COLO668 (cell line): ENCODE data around the gene MYH11.

ENCODE experiments used
- DNase-seq: peaks from one replicate; lab custom pipeline; 2025; ENCODE audit not compliant: unreplicated experiment; lab: John Stamatoyannopoulos, UW

Gene MYH11

DNA sequence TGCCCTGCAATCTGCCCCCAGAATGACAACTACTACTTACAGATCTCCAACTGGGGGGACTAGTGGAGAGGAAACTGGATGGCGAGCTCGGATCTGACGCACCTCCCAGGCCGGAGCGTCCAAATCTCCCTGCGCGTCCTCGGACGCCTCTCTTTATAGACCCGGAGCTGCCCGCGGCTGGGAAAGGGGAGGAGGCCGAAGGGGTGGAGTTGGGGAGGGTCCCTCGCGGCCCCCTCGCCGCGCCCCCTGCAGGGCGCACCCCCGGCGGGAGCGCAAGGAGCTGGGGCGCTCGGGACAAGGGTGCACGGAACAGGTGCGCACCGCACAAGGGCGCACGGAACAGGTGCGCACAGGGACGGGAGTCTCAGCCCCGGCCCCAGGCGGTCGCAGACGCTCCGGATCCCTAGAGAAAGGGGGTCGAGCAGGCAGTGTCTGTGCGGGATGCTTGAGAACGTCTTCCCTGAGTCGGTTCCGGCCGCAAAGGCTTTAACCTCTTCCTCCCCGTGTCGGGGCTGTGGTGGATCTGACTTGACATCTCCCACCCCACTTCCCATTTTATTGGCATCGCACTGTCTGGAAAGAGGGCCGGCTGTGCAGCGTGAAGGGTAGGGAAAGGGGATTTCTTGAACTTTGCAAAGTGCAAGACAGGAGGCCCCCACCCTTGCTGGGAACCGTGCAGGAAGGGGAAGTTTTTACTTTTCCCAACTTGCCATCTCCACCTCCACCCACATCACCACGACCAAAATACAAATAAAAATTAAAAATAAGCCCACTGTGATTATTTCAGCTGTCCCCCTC lies at the start of gene MYH11:
TSS of gene MYH11 (minus strand) at position 128 of the 798 bp plus-strand sequence. CDS start 18,776 bp downstream, outside the sequence.
- no peak for DNase-seq

DNA sequence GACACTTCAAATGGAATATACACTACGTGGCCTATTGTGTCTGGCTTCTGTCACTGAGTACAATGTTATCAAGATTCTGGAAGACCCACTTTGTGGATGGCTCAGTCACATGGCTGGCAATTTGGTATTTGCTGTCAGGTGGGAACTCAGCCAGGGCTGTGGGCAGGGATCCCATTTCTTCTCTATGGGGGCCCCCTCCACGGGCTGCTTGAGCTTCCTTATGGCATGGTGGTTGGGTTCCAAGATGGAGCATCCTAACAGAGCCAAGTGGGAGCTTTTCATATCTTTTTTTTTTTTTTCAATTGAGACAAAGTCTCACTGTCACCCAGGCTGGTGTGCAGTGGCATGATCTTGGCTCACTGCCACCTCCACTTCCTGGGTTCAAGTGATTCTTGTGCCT lies 49.6 kb upstream of the MYH11 start:
- DNase-seq: no peak

DNA sequence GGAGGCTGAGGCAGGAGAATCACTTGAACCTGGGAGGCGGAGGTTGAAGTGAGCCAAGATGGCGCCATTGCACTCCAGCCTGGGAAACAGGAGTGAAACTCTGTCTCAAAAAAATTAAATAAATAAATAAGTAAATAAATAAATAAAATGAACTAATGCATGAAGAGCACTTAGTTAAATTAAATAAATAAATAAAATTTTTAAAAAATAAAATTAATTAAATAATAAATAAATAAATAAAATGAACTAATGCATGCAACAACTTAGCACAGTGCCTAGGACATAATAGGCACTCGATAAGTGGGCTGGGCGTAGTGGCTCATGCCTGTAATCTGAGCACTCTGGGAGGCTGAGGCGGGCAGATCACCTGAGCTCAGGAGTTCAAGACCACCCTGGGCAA lies 47.1 kb upstream of the MYH11 start:
- DNase-seq: no peak

DNA sequence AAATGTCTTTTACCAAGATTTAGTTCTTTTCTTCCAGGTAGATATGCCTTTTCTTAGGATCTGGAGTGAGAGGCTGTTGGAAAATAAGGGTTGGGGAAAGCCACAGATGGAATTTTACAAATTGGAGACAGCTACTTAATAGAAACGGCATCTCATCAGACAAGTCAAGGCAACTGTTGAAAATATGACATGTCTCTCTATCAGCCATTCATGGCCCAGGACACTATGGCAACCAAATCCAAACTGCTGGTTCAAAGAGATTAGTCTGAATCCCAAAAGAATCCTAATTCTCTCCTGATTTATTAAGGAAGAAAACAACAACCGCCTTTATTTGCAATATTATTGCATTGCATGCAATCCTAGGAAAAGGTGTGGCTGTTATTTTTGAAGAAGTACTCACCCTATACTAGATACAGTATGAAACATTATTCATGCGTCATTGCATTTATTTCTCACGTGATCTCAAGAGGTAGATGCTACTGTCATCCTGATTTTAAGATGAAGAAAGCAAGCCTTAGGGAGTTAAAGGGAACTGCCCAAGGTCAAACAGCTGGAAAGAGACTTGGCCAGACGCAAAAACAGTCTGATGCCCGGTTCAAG lies 44.2 kb upstream of the MYH11 start:
- no peak for DNase-seq

DNA sequence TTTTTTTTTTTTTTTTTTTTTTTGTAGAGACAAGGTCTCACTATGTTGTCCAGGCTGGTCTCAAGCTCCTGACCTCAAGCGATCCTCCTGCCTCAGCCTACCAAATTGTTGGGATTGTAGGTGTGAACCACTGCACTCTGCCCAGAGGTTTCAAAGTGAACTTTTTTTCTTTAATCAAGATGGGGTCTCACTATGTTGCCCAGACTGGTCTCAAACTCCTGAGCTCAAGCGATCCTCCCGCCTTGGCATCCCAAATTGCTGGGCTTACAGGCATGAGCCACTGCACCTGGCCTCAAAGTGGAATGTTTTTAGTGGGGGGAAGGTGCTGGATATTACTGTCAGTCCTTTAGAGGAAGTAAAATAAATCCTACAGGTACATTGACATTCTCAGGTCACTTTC lies 43.5 kb upstream of the MYH11 start:
- no peak for DNase-seq

DNA sequence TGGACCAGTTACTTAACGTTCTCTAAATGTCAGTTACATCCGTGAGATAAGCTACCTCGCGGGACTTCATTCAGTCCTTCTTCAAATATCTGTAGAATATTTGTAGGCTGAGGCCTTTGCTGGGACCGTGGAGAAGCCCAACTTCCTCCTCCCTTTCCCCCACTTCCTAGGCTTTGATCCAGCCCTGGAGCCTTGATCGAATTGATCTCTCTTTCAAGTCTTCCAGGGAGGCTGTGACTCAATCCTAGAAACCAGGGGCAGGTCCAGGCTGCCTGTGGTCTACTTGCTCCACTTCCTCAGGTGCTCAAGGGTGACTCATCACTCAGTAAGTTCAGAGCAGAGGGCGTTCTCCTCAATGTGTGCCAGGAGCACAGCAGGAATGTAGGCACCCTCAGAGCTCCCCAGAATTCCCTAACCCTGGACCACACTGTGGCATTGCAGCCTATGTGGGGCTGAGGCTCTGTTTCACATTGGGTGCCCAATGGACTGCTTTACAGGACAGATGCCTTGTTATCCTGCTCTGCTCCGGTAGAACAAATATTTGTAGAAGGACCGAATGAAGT lies 42.8 kb upstream of the MYH11 start:
- peak; percentile 5 for DNase-seq

DNA sequence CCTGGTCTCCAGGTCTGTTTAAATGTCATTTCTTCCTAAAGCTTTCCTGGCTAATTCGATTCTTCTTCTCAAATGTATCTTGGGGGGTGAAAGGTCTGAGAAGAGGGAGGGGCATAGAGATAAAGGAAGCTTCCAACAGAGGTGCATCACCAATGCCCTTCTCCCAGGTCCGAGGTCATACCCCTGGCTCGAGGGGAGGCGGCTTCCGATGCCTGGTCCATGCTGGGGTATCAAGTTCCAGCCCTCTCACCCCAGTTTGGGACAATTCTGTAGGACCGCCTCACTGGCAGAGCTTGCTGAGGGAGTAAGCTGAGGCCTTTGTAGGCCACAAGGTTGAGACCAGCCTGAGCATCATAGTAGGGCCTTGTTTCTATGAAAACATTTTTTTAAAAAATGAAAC lies 41.8 kb upstream of the MYH11 start:
- no peak for DNase-seq

DNA sequence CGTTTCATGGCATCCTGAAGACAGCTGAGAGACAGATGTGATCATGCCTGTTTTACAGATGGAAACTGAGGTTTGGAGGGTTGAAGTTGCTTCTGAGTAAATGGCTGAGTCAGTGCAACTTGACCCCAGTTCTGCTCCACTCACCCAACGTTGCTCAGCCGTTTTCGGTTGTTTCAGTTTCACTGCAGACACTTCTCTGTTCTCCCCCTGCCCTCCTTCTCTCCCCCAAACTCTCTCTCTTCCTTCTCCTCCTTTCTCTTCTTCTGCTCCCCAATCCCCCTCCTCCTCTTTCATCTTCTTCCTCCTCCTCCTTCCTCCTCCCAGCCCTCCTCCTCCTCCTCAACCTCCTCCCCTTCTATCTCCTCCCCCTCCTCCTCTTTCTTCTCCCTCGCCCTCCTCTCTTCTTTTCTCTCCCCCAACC lies 41.0 kb upstream of the MYH11 start:
- no peak for DNase-seq

DNA sequence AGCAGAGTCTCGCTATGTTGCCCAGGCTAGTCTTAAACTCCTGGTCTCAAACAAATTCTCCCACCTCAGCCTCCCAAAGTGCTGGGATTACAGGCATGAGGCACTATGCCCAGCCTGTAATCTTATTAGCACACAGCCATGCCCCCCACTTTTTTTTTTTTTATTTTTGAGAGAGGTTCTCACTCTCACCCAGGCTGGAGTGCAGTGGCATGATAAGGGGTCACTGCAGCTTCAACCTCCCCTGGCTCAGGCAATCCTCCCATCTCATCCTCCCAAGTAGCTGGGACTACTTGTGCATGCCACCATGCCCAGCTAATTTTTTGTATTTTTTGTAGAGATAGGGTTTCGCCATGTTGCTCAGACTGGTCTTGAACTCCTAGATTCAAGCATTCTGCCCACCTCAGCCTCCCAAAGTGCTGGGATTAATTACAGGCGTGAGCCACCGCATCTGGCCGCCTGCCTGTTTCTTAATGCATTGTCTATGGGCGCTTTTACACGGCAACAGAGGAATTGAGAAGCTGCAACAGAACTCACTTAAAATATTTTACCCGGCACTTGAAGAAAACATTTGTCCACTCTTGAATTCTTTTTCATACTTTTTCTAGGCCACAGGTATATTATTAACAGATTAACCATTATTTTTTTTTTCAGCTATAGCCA lies 40.4 kb upstream of the MYH11 start:
- no peak for DNase-seq

DNA sequence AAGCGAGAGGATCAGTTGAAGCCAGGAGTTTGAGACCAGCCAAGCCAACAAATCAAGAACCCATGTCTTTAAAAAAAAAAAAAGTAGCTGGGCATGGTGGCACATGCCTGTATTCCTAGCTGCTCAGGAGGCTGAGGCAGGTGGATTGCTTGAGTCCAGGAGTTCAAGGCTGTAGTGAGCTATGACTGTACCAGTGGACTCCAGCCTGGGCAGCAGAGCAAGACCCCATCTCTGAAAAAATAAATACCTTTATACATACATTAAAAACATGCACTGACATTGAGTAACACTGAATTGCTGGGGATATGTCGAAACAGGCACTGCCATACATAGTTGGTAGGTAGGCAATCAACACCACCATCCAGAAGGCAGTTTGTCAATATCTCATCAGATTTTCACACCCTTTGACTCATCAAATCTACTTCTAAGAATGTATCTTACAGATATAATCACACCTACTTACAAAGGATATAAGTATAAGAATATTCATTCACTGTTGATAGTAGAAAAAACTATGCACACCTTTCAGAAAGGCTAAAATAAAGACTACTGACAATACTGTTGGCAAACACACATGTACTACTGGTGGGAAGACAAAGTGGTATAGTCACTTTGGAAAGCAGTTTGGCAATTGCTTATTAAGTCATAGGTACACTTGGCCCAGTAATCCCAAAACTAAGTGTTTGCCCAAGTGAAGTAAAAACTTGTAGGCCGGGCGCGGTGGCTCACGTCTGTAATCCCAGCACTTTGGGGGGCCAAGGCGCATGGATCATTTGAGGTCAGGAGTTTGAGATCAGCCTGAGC lies 37.9 kb upstream of the MYH11 start:
- DNase-seq: no peak

DNA sequence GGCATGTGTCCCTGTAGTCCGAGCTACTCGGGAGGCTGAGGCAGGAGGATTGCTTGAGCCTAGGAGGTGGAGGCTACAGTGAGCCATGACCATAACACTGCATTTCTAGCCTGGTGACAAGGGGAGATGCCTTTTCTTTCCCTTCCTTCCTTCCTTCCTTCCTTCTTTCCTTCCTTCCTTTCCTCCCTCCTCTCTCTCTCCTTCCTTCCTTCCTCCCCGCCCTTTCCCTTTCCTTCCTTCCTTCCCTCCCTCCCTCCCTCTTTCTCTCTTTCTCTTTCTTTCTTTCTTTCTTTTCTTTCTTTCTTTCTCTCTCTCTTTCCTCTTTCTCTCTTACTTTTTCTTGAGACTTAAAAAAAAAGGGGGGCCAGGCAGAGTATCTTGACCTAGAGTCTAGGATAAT lies 34.7 kb upstream of the MYH11 start:
- no peak for DNase-seq

DNA sequence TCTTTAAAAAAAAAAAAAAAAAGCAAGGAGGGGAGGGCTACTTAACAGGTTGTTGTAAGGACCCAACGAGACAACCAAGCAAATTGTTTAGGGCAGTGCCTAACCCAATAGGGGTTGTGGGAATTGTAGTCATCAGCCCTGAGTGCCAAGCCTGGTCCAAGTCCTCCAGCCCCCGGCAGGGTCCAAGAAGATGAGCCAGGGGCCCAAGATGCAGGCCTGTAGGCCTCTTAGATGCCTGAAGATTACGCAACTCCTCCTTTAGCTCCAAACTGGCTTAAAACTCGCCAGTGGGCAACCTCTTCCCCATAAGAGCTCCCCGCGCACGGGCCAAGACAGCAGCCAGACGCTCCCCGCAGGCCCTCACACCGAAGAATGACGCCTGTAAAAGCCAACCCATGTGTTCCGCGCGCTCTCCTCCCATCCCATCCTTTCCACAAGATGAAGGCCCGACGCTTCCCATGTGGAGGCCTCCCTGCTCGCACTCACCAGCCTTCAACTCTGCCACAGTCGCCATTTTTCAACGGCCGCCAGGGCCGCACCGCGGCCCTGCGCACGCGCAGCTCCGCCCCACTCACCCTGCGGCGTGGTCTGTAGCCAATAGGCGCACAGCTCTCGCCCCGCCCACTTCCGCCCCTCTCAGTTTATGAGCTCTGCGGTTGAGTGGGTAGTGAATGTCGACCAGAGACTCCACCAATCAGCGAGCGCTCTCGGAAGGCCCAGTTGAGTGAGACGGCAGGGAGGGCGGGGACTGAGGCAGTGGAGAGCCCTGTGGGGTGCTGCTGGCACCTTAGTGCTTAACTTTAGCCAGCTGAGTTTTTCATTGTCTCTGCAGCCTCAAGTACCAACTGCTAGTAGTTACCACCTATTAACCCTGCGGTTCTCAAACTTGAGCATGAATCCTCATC lies 31.5 kb upstream of the MYH11 start, which contains the start of gene CEP20:
TSS of gene CEP20 (minus strand) at position 532 of the 905 bp plus-strand sequence. CDS start at position 514, 18 bp downstream.
- peak; percentile 99 for DNase-seq

DNA sequence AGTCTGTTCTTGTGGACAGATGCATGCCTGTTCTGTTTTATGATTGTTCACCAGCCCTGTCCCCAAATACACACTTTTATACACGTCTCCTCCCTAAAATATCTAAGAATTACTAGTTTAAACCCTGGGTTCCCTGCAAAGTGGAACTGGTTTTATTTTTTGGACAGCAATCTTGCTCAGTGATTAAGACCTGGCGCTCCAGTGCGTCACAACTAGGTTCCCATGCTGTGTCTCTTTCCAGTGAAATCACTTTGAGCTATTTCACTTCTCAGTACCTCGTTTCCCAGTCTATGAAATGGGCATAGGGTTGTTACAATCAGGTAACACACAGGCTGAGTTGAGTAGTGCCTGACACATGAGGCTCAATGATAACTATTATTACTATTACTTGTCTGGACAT lies 30.5 kb upstream of the MYH11 start:
- DNase-seq: no peak

DNA sequence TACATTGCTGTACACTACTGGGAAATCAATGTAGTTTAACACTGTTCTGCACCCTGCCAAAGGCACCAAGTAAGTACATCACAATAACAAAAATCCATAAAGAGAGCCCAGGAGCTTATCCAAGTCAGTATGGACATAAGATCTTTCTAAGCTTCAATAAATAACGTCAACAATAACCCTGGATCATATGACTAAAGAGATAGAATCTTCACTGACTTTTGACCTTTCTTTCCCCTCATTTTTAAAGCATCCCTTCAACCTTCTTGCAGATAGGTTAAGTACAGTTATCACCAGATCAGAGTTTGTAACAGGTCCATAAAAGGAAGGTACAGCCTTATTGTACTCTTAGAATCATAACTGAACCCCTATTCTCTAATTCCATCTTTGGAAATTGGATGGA lies 29.2 kb upstream of the MYH11 start:
- no peak for DNase-seq

DNA sequence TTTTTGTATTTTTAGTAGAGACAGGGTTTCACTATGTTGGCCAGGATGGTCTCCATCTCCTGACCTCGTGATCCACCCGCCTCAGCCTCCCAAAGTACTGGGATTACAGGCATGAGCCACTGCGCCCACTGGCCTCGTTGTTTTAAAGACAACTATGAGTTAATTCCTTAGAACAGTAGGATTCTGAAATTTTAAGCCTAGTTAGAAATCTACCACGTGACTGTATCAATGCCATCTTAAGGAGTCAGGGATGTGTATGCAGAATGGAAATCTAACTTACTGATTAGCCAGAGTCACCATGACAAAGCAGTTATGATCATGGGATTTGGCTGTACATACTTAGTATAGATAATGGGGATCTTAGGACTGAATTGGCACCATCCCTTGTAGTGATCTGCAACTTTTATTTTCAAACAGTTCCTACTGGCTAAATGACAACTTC lies 28.8 kb upstream of the MYH11 start:
- DNase-seq: no peak

DNA sequence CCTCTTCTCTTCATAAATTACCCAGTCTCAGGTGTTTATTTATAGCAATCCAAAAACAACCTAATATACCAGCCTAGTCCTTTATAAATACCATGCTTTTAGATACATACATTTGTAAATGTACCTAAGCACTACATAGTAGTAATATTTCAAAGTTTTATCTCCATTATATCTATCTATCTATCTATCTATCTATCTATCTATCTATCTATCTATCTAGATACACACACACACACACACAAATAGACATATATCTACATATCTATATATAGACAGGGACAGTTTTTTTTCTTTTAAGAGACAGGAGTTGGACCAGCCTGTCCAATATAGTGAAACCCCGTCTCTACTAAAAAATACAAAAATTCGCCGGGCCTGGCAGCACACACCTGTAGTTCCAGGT lies 25.7 kb upstream of the MYH11 start:
- DNase-seq: no peak

DNA sequence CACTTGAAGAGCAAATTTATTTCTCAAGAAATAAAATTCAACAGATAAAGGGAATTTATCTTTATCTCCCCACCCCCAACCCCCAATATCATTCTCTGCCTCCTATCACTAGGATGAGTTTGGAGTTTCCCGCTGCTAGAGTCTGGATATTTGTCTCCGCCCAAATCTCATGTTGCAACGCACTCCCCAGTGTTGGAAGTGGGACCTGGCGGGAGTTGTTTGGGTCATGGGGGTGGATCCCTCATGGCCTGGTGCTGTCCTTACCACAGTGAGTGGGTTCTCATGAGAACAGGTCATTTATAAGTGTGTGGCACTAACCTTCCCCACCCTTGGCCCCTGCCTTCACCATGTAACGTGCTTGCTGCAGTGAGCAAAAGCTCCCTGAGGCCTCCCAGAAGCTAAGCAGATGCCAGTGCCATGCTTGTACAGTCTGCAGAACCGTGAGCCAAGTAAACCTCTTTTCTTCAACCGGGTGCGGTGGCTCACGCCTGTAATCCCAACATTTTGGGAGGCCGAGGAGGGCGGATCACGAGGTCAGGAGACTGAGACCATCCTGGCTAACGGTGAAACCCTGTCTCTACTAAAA lies 25.1 kb upstream of the MYH11 start:
- DNase-seq: no peak

DNA sequence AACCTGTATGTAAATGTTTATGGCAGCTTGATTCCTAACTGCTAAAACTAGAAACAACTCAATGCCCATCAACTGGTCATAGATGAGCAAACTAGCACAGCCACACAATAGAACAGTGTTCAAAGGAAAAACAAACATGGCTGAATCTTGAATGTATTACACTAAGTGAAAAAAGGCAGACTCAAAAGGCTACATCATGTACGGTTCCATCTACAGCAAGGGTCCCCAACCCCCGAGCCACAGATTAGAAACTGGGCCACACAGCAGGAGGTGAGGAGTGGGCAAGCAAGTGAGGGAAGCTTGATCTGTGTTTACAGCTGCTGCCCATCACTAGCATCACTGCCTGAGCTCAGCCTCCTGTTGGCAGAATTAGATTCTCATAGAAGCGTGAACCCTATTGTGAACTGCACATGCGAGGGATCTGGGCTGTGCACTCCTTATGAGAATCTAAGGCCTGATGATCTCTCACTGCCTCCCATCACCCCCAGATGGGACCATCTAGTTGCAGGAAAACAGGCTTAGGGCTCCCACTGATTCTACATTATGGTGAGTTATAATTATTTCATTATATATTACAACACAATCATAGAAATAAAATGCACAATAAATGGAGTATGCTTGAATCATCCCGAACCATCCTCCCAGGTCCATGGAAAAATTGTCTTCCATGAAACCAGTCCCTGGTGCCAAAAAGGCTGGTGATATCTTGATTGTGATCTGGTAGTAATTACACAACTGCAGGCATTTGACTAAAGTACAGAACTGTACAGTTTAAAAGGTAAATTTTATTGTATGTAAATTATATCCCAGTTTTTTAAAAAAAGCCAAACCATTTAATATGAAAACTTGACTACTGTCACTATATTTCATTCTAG lies 23.8 kb upstream of the MYH11 start:
- no peak for DNase-seq
